22Rv1 (cell line): ENCODE data around the gene PARP3.

Experiments
- H3K27ac ChIP-seq: fragments of 450-650 bp; 2 replicates; pipeline ENCODE4 v1.5.1; 2017
- ZFX ChIP-seq: fragments of 450-650 bp; IDR thresholded peaks from 2 replicates; pipeline ENCODE4 v1.6.1; 2017; ENCODE audit warnings: antibody characterized with exemption, borderline replicate concordance
- TF ChIP-seq, protein P1 (sequence below): fragments of 450-650 bp; IDR thresholded peaks from 2 replicates; pipeline ENCODE4 v1.5.1; 2017; ENCODE audit warnings: mild to moderate bottlenecking

PARP3 gene

GRCh38 chr3:51930439-51930838 lies 11.7 kb upstream of the PARP3 start:
- no peak for TF ChIP-seq ZFX
- TF ChIP-seq, protein P1, sequence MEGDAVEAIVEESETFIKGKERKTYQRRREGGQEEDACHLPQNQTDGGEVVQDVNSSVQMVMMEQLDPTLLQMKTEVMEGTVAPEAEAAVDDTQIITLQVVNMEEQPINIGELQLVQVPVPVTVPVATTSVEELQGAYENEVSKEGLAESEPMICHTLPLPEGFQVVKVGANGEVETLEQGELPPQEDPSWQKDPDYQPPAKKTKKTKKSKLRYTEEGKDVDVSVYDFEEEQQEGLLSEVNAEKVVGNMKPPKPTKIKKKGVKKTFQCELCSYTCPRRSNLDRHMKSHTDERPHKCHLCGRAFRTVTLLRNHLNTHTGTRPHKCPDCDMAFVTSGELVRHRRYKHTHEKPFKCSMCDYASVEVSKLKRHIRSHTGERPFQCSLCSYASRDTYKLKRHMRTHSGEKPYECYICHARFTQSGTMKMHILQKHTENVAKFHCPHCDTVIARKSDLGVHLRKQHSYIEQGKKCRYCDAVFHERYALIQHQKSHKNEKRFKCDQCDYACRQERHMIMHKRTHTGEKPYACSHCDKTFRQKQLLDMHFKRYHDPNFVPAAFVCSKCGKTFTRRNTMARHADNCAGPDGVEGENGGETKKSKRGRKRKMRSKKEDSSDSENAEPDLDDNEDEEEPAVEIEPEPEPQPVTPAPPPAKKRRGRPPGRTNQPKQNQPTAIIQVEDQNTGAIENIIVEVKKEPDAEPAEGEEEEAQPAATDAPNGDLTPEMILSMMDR, result no peak

DNA sequence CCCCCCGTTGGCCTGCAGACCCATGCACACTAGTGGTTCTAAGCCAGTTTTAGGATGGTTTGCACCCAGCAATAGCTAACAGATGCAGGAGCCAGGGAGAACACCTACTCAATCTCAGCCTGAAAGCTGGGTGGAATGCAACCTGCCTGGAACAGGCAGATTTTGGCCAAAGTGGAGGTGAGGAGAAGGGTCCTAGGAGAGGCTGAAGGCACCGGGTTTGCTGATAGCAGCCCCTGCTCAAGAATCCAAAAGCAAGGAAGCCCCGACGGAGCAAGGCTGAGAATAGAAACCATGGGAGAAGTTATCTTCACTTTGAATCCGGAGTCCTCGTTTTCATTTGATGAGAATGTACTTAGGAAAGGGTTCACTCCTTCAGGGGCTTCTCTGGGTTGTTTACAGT lies 10.4 kb upstream of the PARP3 start:
- H3K27ac ChIP-seq, result no peak overlapping the region
- no peak for TF ChIP-seq ZFX
- TF ChIP-seq, protein P1, result no peak

More at GRCh38 chr3:51930439-51930838, 11.7 kb upstream of the PARP3 start:
- no peak overlapping the region for H3K27ac ChIP-seq

GRCh38 chr3:51932471-51933370 lies 9.4 kb upstream of the PARP3 start:
- no peak overlapping the region for H3K27ac ChIP-seq
- TF ChIP-seq, protein P1, result no peak
- no peak for TF ChIP-seq ZFX

DNA sequence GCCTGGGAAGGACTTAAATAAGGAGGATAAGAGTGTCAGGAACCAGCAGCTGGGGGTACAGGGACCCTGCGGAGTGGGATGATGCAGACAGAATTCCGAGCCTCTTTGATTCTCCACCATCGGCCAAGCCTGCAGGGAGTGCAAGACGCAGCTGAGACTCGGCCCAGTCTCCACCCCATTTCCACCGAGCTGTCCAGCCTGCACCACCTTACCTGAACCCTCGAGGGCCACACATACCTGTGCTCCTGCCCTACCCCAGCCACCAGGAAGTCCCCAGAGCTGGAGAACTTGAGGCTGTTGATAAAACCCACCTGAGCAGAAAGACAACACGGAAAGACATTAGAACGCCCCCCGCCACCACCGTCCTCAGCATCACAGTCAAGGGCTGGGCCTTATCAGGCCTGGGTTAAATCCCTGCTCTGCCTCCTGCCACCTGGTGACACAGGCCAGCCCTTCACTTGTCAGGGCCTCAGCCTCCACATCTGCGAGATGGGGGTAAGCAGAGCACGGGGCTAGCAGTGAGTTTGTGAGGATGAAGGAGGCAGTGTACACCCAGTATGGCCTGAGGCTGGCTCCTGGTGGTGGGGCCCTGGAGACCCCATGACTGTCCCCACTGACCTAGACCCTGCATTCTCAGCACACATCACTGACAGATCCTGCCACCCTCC lies 8.6 kb upstream of the PARP3 start:
- TF ChIP-seq, protein P1, result no peak
- no peak for TF ChIP-seq ZFX
- no peak overlapping the region for H3K27ac ChIP-seq

DNA sequence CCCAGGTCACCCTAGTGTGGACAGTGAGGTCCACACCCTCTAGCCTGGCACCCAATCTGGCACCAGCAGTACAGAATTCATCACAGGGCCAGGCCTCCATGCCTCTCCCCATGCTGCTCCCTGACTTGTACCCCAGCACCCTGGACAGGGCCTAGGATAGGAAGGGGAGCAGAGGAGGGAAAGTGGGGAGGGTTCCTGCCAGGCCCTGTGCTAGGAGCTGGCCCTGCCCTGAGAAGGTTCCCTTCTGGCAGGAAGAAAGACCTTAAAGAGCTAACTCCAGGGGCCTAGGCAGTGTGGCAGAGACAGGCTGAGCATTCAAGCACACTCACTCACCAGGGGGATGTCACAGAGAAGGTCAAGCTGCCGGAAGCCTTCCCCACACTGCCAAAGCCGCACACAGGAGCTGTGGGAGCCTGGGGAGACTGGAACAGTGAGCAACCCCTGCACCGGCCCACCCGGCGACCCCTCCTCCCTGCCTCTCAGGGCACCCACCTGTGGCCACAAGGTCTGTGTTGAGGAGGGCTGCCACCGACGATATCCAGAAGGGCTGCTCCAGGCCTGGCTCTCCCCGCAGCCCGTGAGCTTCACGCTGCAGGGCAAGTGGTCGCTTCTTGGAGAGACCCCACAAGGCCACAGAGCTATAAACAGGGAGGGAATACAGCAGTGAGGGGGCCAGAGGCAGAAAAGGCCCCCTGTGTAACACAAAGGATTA lies 7.9 kb upstream of the PARP3 start:
- TF ChIP-seq, protein P1, result no peak
- no peak for TF ChIP-seq ZFX

DNA sequence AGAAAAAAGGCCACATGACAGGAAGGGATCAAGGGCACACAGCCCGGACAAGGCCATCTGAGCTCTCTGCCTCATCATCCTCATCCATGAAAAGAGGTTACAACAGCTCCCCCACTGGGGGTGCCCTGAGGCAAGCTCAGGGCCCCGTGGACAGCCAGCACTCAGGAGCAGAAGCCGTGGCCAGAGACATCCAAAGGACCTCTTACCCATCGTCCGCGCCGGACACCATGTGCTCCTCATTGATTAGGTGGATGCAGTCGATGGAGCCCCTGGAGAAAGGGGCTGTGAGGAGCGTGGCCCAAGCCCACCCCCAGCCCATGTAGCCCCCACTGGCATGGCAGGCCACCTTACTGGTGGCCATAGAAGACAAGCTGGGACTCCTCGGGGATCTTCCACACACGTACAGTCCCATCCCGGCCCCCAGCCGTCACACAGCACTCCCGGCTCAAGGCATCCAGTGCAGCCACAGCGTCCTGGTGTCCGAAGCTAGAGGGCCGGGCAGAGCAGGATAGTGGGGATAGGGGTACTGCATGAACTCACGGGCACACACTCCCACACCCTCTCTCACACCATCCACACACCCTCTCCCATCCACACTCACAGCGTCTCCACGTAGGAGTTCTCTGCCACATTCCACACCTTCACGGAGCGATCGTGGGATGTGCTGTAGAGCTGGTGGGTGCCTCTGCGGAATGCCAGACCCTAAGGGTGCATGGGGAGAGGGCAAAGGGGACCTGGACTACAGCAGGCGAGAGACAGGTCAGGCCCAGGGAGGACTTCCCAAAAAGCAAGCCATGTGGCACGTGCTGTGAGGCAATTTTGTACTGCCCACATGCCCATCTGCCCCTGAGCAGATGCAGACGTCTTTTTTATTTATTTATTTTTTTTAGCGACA lies 6.9 kb upstream of the PARP3 start:
- no peak overlapping the region for H3K27ac ChIP-seq
- no peak for TF ChIP-seq ZFX
- TF ChIP-seq, protein P1, result no peak

More for the DNA sequence above, 7.9 kb upstream of the PARP3 start:
- H3K27ac ChIP-seq, result no peak overlapping the region
